ENCODE measurements around the gene CHRNA9. TPM values are rescaled to one million over a fixed set of nuclear protein-coding genes. Genes with fewer than 3 reads are reported as not detected.

The CHRNA9 gene
- total RNA-seq, 4 donors from 2014 or later = 0.11 TPM; not detected in 3

- no peaks in the 10 kb centered on the region for H3K27me3 ChIP-seq
- TF ChIP-seq POLR2A (IDR thresholded peaks at IDR 0.05) (no peak), CTCF (IDR thresholded peaks at IDR 0.05) (no peak)
- H3K27ac ChIP-seq = no peak overlapping the region
- DNase-seq = no peak
- intact Hi-C loops (cut with DNase I) = no loop called here
- H3K9me3 ChIP-seq = no peaks in the 10 kb centered on the region
- H3K36me3 ChIP-seq = no peaks in the 10 kb centered on the region
- no peak overlapping the region for H3K4me3 ChIP-seq (replicated peaks in 1 of 3)
- WGBS, 2 donors = 96 to 98% methylated on average over 2 of the region's 2 CpGs
- H3K4me1 ChIP-seq = peaks cover 5 to 26% of the 10 kb centered on the region in 2 donors
These were observed 40.5 kb downstream of the CHRNA9 start for GRCh38 chr4:40375620-40376019.

- Histone ChIP-seq H3K27me3 (no peaks in the 10 kb centered on the region), H3K9me3 (no peaks in the 10 kb centered on the region), H3K36me3 (no peaks in the 10 kb centered on the region), H3K27ac (peak overlapping the region in 2 of 3 donors; percentile 43 to 59), H3K4me3 (replicated peaks in 1 of 3) (no peak overlapping the region), H3K4me1 (peaks cover 5 to 26% of the 10 kb centered on the region in 2 donors)
- TF ChIP-seq POLR2A (IDR thresholded peaks at IDR 0.05) (no peak), CTCF (IDR thresholded peaks at IDR 0.05) (no peak)
- no peak for DNase-seq
- intact Hi-C loops (cut with DNase I) = no loop called here
- 72 to 84% methylated on average over 7 of the region's 7 CpGs for WGBS, 2 donors
These were observed 42.6 kb downstream of the CHRNA9 start for GRCh38 chr4:40377512-40378365.

DNA sequence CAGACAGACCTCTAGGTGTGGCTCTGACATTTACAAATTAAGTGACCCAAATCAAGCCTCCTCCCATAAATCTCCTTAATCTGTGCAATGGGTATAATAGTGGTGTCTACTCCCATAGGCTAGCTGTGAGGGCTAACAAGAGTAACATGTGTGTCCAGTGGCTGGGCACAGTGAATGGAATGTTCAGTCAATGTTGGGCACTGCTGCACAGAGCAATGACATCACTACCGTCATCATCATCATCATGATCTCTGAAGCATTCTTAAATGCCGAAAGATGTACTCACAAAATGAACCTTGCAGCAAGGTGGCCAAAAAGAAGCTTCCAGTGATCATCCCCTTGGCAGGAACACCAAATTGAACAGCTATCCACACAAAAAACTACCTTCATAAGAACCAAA lies 43.5 kb downstream of the CHRNA9 start:
- H3K4me1 ChIP-seq = peaks cover 5 to 26% of the 10 kb centered on the region in 2 donors
- no peak for DNase-seq
- intact Hi-C loops (cut with DNase I) = no loop called here
- peak overlapping the region in 1 of 3 donors; percentile 59 for H3K27ac ChIP-seq
- no peaks in the 10 kb centered on the region for H3K36me3 ChIP-seq
- WGBS, 2 donors = 51 to 61% methylated on average over 2 of the region's 2 CpGs
- no peak for TF ChIP-seq CTCF (IDR thresholded peaks at IDR 0.05)
- H3K27me3 ChIP-seq = no peaks in the 10 kb centered on the region
- H3K4me3 ChIP-seq (replicated peaks in 1 of 3) = no peak overlapping the region
- no peaks in the 10 kb centered on the region for H3K9me3 ChIP-seq

- Histone ChIP-seq H3K36me3 (no peaks in the 10 kb centered on the region), H3K27ac (peak overlapping the region in 1 of 3 donors; percentile 59), H3K4me3 (replicated peaks in 1 of 3) (no peak overlapping the region), H3K4me1 (peaks cover 5 to 26% of the 10 kb centered on the region in 2 donors), H3K9me3 (no peaks in the 10 kb centered on the region), H3K27me3 (no peaks in the 10 kb centered on the region)
- intact Hi-C loops (cut with DNase I) = no loop called here
- TF ChIP-seq POLR2A (IDR thresholded peaks at IDR 0.05) (no peak), CTCF (IDR thresholded peaks at IDR 0.05) (no peak)
- peak; percentile 50 to 62 for DNase-seq
- 68 to 81% methylated on average over 2 to 3 of the region's 3 CpGs for WGBS, 2 donors
These were observed 44.1 kb downstream of the CHRNA9 start for GRCh38 chr4:40379248-40379647.

GRCh38 chr4:40380647-40381046 lies 45.5 kb downstream of the CHRNA9 start:
- no peaks in the 10 kb centered on the region for H3K9me3 ChIP-seq
- H3K27me3 ChIP-seq = no peaks in the 10 kb centered on the region
- H3K4me1 ChIP-seq = peaks cover 10 to 30% of the 10 kb centered on the region in 2 donors
- TF ChIP-seq CTCF (IDR thresholded peaks at IDR 0.05) (no peak), POLR2A (IDR thresholded peaks at IDR 0.05) (no peak)
- no peak overlapping the region for H3K27ac ChIP-seq
- H3K36me3 ChIP-seq = no peaks in the 10 kb centered on the region
- intact Hi-C loops (cut with DNase I) = no loop called here
- WGBS, 2 donors = 76 to 84% methylated on average over 5 of the region's 5 CpGs
- no peak overlapping the region for H3K4me3 ChIP-seq (replicated peaks in 1 of 3)
- DNase-seq = no peak

Data from thyroid gland (tissue), 4 donors.